HG03571 (cell line): ENCODE results near the gene SCGB3A1.

Experiments used
- ATAC-seq: cut with Tn5 transposase; IDR thresholded peaks from one replicate; pipeline ENCODE4 v1.9.1; 2021; ENCODE audit not compliant: unreplicated experiment

Gene SCGB3A1

GRCh38 chr5:180625791-180626660, 34.7 kb upstream of the SCGB3A1 start:
- ATAC-seq: no peak

DNA sequence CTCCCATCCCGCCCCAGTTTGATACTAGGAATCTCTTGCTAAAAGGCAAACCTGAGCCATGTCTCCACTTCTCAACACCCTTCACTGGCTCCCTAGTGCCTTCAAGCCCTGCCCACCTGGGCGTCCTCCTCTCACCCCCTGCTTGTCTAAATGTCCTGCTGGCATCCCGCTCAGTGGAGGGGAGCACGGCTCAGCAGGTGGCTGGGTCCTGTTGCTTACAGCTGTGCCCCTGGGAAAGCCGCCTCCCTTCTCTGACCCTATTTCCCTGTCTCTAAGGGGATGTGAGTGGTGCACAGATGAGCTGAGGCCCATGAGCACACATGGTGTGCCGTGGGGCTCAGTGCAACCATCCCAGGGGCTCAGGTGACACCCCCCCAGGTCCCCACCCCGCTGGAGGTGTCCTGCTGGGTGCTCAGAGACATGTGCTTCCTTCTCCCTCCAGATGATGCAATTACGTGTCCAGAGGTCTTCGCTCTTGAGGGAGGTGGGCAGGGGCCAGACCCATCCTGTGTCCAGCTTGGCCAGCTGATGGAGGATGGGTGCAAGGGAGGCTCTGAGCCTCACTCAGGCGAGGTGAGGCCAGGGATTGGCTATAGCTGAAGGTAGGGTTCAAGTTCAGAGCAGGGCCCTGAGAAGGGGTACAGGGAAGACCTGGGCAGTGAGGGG, 34.0 kb upstream of the SCGB3A1 start:
- ATAC-seq: no peak

- ATAC-seq: no peak
Measured at GRCh38 chr5:180624587-180624986, 33.3 kb upstream of the SCGB3A1 start.

DNA sequence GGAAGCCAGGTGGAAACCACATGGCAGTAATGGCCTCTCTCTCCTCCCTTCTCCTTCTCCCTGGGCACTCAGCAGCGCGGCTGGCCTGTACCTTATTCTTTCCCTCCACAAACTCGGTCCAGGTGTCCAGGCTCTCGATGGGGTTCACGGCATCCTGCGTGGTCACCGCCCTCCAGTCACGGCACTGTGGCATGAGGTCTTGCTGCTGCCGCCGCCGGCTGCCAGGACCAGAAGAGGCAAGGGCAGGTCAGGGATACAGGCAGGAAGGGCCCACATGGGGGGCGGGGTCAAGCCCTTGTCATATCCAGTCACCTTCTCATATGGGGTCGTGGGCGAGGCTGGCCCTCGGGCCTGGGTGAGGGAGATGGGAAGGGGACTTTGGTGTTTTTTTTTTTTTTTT, 32.5 kb upstream of the SCGB3A1 start:
- no peak for ATAC-seq

DNA sequence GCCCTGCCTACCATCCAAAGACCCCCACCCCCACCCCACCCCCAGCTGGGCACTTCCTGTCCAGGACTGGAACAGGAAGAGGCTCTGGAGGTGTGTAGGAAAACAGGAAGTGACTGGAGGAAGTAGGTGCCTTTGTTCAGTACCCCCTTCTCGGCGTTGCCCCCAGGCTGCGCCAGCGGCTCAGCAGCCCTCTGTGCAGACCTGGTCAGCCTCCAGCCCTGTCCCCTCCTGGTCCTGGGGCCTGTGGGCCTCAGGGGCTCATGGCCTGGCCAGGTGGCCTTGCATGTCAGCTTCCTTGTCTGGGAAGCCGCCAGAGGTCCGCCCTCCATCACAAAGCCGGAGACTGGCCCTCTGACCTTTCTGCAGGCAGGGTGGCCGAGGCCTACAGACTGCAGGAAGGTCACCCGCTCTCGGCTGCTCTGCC, 32.1 kb upstream of the SCGB3A1 start:
- ATAC-seq: no peak

- ATAC-seq: no peak
Measured at GRCh38 chr5:180622910-180623309, 31.6 kb upstream of the SCGB3A1 start.

- no peak for ATAC-seq
Measured at GRCh38 chr5:180621311-180621710, 30.0 kb upstream of the SCGB3A1 start.

DNA sequence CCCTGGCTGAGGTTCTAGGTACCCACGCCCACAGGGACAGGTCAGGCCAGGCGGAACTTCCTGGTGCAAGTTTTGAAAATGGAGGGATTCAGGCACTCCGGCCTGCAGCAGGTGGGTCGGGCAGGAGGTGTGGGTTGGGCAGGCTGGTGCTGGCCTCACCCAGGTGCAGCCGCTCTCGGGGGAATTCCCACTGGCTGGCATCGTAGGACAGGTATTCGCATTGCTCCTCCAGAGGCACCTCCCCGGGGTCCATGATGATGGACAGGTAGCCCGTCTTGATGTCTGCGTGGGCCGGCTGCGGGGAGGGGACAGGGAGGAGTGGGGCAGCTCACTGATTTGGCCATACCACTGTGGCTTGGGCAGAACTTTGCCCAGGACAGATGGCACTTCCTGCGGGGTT, 28.7 kb upstream of the SCGB3A1 start:
- no peak for ATAC-seq

- no peak for ATAC-seq
Measured at GRCh38 chr5:180619563-180619915, 28.2 kb upstream of the SCGB3A1 start.

DNA sequence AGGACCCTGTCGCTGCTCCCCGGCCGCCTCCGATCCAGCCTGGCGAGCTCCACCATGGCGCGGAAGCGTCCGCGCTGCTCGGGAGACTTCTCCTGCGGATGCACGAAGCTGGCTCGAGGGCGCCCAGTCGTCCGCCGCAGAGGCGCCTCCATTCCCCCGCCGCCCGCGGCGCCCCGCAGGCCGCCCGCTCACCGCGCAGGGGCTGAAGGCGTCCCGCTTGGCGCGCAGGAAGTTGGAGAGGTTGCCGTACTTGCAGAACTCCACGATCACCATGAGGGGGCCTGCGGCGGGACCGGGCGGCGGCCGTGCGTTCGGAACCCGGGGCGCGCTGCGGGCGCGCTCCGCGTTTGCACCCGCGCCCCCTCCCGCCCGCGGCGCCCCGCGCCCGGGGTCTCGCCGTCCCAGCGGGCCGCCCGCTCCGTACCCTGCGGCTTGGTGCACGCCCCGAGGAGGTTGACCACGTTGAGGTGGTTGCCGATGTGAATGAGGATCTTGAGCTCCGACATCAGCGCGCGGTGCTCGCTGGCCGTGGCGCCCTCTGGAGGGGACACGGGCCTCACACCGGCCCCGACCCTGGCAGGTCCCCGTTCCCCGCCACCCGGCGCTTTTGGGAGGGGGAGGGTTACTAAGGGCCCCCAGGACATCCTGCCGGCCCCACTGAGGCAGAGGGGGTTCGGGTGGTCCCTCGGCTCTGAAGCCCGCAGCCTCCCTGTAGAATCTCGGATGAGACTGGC, 27.7 kb upstream of the SCGB3A1 start:
- no peak for ATAC-seq

DNA sequence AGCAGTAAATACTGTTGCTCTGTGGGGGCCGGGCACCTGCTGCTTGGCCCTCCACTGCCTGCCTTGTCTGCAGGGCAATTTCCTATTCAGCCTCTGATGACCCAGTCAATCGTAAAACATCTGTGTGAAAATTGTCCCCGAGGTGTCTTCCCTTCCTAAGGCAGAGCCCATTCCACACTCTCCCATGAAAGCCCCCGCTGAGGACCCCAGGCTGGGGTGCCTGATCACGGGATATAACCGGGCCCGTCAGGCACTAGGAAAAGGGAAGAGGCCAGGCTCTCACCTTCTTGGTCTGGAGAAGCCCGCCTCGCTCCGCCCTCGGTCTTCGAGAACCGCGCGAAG, 27.2 kb upstream of the SCGB3A1 start:
- no peak for ATAC-seq

DNA sequence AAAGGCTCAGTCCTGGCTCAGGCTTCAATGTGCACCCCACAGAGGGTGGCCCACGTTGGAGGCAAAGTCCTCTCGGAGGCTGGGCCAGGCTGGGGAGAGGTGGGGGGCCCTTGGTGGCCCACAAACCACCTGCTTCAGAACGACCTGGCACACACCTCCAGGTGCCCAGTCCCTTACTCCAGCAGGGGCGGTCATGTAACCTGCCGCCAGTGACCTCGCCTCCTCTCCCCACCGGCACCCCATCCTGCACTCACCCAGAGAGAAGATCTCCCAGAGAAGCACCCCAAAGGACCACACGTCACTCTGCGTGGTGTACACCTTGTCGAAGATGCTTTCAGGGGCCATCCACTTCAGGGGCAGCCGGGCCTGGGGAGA, 22.5 kb upstream of the SCGB3A1 start:
- no peak for ATAC-seq

- ATAC-seq: no peak
Measured at GRCh38 chr5:180613188-180613813, 22.0 kb upstream of the SCGB3A1 start.

DNA sequence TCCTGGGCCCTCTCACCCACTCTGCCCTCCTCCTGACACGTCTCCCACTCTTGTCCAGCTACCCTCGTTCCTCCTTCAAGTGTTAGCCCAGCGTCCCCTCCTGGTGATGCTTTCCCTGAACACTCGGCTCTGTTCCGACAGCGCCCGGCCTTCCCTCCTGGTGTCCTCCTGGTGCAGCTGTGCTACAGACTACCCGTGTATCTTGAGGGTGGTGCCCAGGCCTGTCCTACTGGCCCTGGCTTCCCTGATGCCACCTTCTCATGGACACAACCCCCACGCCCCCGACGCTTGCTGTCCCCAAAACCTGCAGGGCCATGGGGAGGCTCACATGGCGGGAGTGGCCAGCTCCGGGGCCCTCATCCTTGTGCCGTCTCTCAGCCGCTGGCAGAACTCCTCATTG, 21.4 kb upstream of the SCGB3A1 start:
- ATAC-seq: no peak

DNA sequence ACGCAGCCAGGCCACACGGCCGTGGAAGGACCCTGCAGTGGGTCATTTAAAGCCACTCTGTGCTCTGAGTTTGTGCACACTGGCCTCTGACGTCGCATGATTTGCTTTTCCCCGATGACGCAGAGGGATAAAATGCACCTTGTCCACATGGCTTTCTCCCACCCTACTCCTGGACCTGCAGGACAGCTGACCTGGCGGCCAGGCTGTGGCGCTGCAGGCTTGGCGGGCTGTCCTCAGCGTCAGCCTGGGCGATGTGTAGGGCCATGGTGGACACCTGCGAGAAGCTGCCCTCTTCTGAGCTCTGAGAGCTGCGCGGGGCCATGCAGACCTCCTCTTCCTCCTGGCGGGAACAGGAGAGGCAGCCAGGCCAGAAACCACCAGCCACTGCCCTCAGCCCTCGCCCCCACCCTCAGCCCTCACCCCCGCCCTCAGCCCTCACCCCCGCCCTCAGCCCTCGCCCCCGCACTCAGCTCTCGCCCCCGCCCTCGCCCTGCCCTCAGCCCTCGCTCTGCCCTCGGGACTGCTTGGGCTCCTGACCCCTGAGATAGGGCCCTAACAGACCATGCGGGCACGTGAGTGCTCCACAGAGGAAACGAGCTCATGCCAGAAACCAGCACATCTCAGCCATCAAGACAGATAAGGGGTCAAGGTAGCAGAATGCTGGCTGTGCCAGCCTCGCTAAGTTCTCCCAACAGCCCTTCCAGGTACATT, 20.0 kb upstream of the SCGB3A1 start:
- no peak for ATAC-seq

DNA sequence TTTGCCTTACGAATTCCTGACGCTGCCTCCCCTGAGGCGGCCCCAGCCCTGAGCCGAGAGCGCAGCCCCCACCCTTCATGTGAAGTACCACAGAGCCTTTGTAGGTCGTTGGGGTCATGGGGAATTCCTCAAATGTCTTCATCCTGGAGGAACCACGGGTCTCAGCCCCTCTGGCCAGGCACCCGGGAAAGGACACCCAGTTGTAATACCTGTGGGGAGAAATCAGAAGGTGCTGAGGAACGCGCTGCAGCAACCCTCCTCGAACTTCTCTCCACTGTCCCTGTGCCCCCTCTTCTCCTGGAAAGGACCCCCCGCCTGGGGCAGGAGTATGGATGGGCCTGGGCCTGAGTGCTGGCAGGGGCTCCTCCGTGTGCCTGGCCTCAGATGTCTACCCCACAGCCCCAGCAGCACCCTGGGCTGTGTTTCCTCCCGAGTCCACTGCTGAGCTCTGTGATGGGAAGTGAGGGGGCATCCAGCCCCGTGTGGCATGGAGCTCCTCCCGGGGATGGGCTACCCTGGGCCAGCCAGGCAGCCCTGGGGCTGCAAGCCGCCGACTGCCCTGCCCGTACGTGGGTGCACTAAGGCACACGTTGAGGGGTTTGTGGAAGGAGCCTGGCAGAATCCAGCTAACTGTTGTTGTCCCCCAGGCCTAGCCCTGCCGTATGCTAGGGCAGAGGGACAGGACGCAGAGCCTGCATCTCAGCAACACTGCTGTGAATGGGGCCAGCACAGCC, 18.7 kb upstream of the SCGB3A1 start:
- no peak for ATAC-seq

- ATAC-seq: no peak
Measured at GRCh38 chr5:180609386-180609785, 18.1 kb upstream of the SCGB3A1 start.

DNA sequence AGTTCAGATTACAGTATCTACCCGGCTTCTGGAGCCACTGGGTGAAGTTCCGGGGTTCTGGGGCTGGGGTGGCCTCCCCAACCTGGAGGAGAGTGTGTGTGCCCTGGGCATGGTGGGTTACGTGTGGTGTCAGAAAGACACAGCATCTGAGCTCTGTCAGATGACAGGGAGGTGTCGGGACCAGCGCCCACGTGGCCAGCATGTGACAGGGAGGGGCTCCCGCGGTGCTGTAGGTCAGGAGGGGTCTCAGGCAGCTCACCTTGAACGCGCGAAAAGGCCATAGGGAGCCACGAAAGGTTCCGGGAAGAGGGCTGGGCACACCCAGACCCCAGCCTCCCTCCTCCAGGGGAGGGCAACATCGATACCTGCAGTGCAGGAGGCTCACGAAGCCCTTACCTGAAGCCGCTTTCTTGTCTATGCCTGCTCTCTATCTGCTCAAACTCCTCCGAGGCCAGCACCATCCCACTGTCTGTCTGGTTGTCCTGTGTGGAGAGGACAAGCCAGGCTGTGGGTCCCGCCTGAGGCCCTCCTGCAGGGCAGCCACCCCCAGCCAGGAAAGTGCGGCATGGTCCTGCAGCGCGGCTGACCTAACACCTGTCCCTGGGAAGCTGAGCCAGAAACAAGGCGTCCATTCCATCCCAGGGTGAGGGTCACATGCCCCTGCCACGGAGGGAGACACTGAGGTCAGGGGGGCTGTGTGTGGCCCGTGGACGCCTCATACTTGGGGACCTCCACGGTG, 17.4 kb upstream of the SCGB3A1 start:
- no peak for ATAC-seq

- no peak for ATAC-seq
Measured at GRCh38 chr5:180607861-180608571, 16.7 kb upstream of the SCGB3A1 start.
